ENCODE measurements around the gene SUSD6. TPM values are rescaled to one million over a fixed set of nuclear protein-coding genes. Genes with fewer than 3 reads are reported as not detected.
A peak's percentile ranks its signal among the peaks of the same experiment; 100 is the strongest.
"Not testable (repeated sequence)": the region's sequence is repeated elsewhere in the genome, so short reads cannot be mapped to it uniquely, and the experiment has no call there.

SUSD6 gene
- total RNA-seq, 1 experiment from 2014 or later: 3.7 TPM

- no peak overlapping the region for H3K23ac ChIP-seq (ENCODE audit: insufficient read length, low read depth, low read length)
- Mint-ChIP-seq H3K9me3 (no peaks in the 10 kb centered on the region), H3K36me3 (ENCODE audit: insufficient read depth in 1 of 3, low read depth in 3 of 3) (no peaks in the 10 kb centered on the region), H3K4me1 (peaks cover 4 to 12% of the 10 kb centered on the region in 2 experiments; a peak in 2 of 4 replicates), H3K27ac (peak overlapping the region in 1 of 3 experiments; percentile 45; a peak in 1 of 7 replicates), H3K4me3 (no peak overlapping the region), H3K27me3 (ENCODE audit: low read depth) (no peaks in the 10 kb centered on the region)
- H2BK120ac ChIP-seq (ENCODE audit: low read depth, low read length, poor library complexity, severe bottlenecking): no peak overlapping the region
- no peak overlapping the region for H4K5ac ChIP-seq (ENCODE audit: insufficient read length, low read depth, low read length)
- no peak overlapping the region for H4K8ac ChIP-seq (replicated peaks; ENCODE audit: insufficient read length, low read depth, low read length)
- no peak overlapping the region for H3K27ac ChIP-seq (ENCODE audit: insufficient read length, low read depth, low read length)
- no CpG with 5 or more reads among the region's 5 CpGs for WGBS (ENCODE audit: extremely low coverage, insufficient read length, low lambda C conversion rate)
- no peaks in the 10 kb centered on the region for H3K79me2 ChIP-seq (ENCODE audit: insufficient read depth, low read length)
- H3K27me3 ChIP-seq (ENCODE audit: insufficient read depth, low read length): no peaks in the 10 kb centered on the region
- no peak for DNase-seq
- H3K56ac ChIP-seq (ENCODE audit: insufficient read length, low read depth, low read length): no peak overlapping the region
- H2AFZ ChIP-seq (ENCODE audit: low read length): no peak overlapping the region
- no peak overlapping the region for H3K14ac ChIP-seq (ENCODE audit: insufficient read depth, low read length)
- no peaks in the 10 kb centered on the region for H3K79me1 ChIP-seq (ENCODE audit: insufficient read depth, low read depth, low read length, poor library complexity, severe bottlenecking)
- H4K91ac ChIP-seq (ENCODE audit: insufficient read length, low read depth, low read length): no peak overlapping the region
- no peak overlapping the region for H3T11ph ChIP-seq (ENCODE audit: low read length)
- H3K18ac ChIP-seq (ENCODE audit: insufficient read length, low read depth, low read length): no peak overlapping the region
- H3K9me3 ChIP-seq (ENCODE audit: control insufficient read depth, low read depth, low read length): no peaks in the 10 kb centered on the region
- H2AK5ac ChIP-seq (ENCODE audit: insufficient read length, low read length): no peak overlapping the region
- no peak overlapping the region for H3K4me2 ChIP-seq (ENCODE audit: insufficient read depth, insufficient read length, low read length)
- H3K9ac ChIP-seq (ENCODE audit: extremely low read depth, insufficient read length, low read length): no peak overlapping the region
- no peak overlapping the region for H2BK12ac ChIP-seq (ENCODE audit: insufficient read length, low read depth, low read length)
- no peaks in the 10 kb centered on the region for H3K23me2 ChIP-seq (ENCODE audit: insufficient read length, low read depth, low read length, poor library complexity, severe bottlenecking)
- TF ChIP-seq CTCF (conservative IDR thresholded peaks at IDR 0.05): no peak
- no peak overlapping the region for H3K4ac ChIP-seq (ENCODE audit: low read depth, low read length)
- no peaks in the 10 kb centered on the region; the same call in 1 of the 2 replicates for H3K4me1 ChIP-seq (ENCODE audit: insufficient read depth, low read length)
- H2BK20ac ChIP-seq (ENCODE audit: low read depth, low read length, poor library complexity, severe bottlenecking): no peak overlapping the region
- no peak overlapping the region for H2BK5ac ChIP-seq (ENCODE audit: insufficient read length, low read length)
- H2BK15ac ChIP-seq (ENCODE audit: low read depth, low read length): no peak overlapping the region
- no peaks in the 10 kb centered on the region for H4K20me1 ChIP-seq (ENCODE audit: control insufficient read depth, insufficient read depth, insufficient read length)
Measured at GRCh38 chr14:69595336-69595735, 16.1 kb upstream of the SUSD6 start.

- not testable (repeated sequence) for H3K14ac ChIP-seq (ENCODE audit: insufficient read depth, low read length)
- WGBS (ENCODE audit: extremely low coverage, insufficient read length, low lambda C conversion rate): no CpG with 5 or more reads among the region's 5 CpGs
Measured at GRCh38 chr14:69599431-69599830, 12.0 kb upstream of the SUSD6 start.

More at GRCh38 chr14:69599431-69599830, 12.0 kb upstream of the SUSD6 start:
- H3K18ac ChIP-seq (ENCODE audit: insufficient read length, low read depth, low read length); H2BK20ac ChIP-seq (ENCODE audit: low read depth, low read length, poor library complexity, severe bottlenecking); H3K27ac ChIP-seq (ENCODE audit: insufficient read length, low read depth, low read length); H3K4me3 Mint-ChIP-seq; H3K27me3 Mint-ChIP-seq (ENCODE audit: low read depth); H4K8ac ChIP-seq (replicated peaks; ENCODE audit: insufficient read length, low read depth, low read length); H4K20me1 ChIP-seq (ENCODE audit: control insufficient read depth, insufficient read depth, insufficient read length); H3K27me3 ChIP-seq (ENCODE audit: insufficient read depth, low read length); H3K9ac ChIP-seq (ENCODE audit: extremely low read depth, insufficient read length, low read length); H3T11ph ChIP-seq (ENCODE audit: low read length); H3K23ac ChIP-seq (ENCODE audit: insufficient read length, low read depth, low read length); H2BK12ac ChIP-seq (ENCODE audit: insufficient read length, low read depth, low read length); H4K5ac ChIP-seq (ENCODE audit: insufficient read length, low read depth, low read length); H2BK5ac ChIP-seq (ENCODE audit: insufficient read length, low read length); H3K27ac Mint-ChIP-seq; H3K4me1 ChIP-seq (ENCODE audit: insufficient read depth, low read length); H3K9me3 ChIP-seq (ENCODE audit: control insufficient read depth, low read depth, low read length); H3K79me1 ChIP-seq (ENCODE audit: insufficient read depth, low read depth, low read length, poor library complexity, severe bottlenecking); H3K56ac ChIP-seq (ENCODE audit: insufficient read length, low read depth, low read length); H4K91ac ChIP-seq (ENCODE audit: insufficient read length, low read depth, low read length); H3K4me2 ChIP-seq (ENCODE audit: insufficient read depth, insufficient read length, low read length); H3K9me3 Mint-ChIP-seq; H3K23me2 ChIP-seq (ENCODE audit: insufficient read length, low read depth, low read length, poor library complexity, severe bottlenecking); H2AFZ ChIP-seq (ENCODE audit: low read length); H2BK15ac ChIP-seq (ENCODE audit: low read depth, low read length); H3K36me3 Mint-ChIP-seq (ENCODE audit: insufficient read depth in 1 of 3, low read depth in 3 of 3); H3K4ac ChIP-seq (ENCODE audit: low read depth, low read length); H2BK120ac ChIP-seq (ENCODE audit: low read depth, low read length, poor library complexity, severe bottlenecking); H2AK5ac ChIP-seq (ENCODE audit: insufficient read length, low read length); DNase-seq; H3K79me2 ChIP-seq (ENCODE audit: insufficient read depth, low read length): not testable (repeated sequence)
- H3K4me1 Mint-ChIP-seq: peaks cover 8 to 10% of the 10 kb centered on the region in 2 experiments
